Vagina (tissue), 2 donors: ENCODE data around the gene FGF1.

Experiments used
- POLR2A ChIP-seq, 2 donors: fragments of 450-650 bp; IDR thresholded peaks; one replicate each; pipeline ENCODE4 v1.6.1; 2017; ENCODE audit warnings: antibody characterized with exemption in 2 of 2, mild to moderate bottlenecking in 2 of 2, moderate library complexity in 2 of 2
- TF ChIP-seq, protein P1 (sequence below), 3 experiments: fragments of 450-650 bp in 2 of 3; fragments of 200-600 bp in 1 of 3; sonication (generic) in 1 of 3; IDR thresholded peaks; one replicate each; pipeline ENCODE4 v1.5.1; 2017 to 2019; ENCODE audit warnings: antibody characterized with exemption in 3 of 3, mild to moderate bottlenecking in 2 of 3, moderate library complexity in 2 of 3

DNA sequence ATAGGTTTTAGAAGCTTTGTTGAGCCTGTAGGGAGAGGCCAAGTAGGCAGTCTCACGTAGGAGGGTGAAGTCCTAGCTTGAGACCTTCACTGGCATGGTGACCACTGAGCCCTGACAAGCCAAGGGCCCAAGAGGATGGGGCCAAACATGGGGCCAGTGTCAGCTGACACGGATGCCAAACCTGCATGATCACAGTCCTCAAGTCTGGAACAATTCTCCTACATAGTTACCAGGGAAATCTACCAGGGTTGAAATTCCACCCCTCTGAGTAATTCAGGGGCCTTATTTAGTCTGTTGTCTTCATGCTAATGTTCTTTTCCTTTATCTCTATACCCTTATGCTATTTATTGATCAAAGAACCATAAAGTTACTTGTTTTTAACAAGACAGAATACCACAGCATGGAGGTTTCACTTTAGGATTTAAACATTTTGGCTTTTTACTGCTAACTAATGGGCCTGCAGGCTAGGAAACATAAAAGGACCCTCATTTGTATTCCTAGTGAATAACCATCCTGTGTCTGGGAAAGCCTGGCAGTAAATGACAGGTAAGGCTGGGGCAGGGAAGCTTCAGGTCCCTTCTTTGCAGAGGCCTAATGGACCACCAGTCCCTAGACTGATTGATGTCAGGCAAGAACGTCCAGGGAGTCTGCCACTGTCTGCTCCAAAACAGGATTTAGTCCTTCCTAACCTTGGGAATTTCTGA, 140.8 kb downstream of the FGF1 start:
- TF ChIP-seq, protein P1, sequence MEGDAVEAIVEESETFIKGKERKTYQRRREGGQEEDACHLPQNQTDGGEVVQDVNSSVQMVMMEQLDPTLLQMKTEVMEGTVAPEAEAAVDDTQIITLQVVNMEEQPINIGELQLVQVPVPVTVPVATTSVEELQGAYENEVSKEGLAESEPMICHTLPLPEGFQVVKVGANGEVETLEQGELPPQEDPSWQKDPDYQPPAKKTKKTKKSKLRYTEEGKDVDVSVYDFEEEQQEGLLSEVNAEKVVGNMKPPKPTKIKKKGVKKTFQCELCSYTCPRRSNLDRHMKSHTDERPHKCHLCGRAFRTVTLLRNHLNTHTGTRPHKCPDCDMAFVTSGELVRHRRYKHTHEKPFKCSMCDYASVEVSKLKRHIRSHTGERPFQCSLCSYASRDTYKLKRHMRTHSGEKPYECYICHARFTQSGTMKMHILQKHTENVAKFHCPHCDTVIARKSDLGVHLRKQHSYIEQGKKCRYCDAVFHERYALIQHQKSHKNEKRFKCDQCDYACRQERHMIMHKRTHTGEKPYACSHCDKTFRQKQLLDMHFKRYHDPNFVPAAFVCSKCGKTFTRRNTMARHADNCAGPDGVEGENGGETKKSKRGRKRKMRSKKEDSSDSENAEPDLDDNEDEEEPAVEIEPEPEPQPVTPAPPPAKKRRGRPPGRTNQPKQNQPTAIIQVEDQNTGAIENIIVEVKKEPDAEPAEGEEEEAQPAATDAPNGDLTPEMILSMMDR (IDR thresholded peaks at IDR 0.05) = no peak
- no peak for TF ChIP-seq POLR2A (IDR thresholded peaks at IDR 0.05)
